ENCODE results near the gene HNRNPF. TPM values are rescaled to one million over a fixed set of nuclear protein-coding genes. Genes with fewer than 3 reads are reported as not detected.
A peak's percentile ranks its signal among the peaks of the same experiment; 100 is the strongest.
"Not testable (repeated sequence)": the region's sequence is repeated elsewhere in the genome, so short reads cannot be mapped to it uniquely, and the experiment has no call there.

HNRNPF gene
- polyA plus RNA-seq (164 to 238 TPM (median 230 TPM) in 3 replicates), polyA minus RNA-seq (160 to 224 TPM (median 169 TPM) in 3 replicates)
- 149 TPM for polyA plus RNA-seq (2011; ENCODE audit: low read depth)
- 154 and 156 TPM in 2 replicates for polyA plus RNA-seq (2011; cell fraction: cytosol; rRNA removed)
- 171 and 186 TPM in 2 replicates for polyA plus RNA-seq (2011; cell fraction: nucleus; rRNA removed)
- polyA plus RNA-seq (2012; ENCODE audit: low replicate concordance), result 128 and 184 TPM in 2 replicates
- 138 TPM for polyA minus RNA-seq (2011; cell fraction: cytosol; rRNA and poly(A)+ RNA removed)
- 79.5 and 115 TPM in 2 replicates for polyA minus RNA-seq (2011; cell fraction: nucleus; rRNA and poly(A)+ RNA removed)

DNA sequence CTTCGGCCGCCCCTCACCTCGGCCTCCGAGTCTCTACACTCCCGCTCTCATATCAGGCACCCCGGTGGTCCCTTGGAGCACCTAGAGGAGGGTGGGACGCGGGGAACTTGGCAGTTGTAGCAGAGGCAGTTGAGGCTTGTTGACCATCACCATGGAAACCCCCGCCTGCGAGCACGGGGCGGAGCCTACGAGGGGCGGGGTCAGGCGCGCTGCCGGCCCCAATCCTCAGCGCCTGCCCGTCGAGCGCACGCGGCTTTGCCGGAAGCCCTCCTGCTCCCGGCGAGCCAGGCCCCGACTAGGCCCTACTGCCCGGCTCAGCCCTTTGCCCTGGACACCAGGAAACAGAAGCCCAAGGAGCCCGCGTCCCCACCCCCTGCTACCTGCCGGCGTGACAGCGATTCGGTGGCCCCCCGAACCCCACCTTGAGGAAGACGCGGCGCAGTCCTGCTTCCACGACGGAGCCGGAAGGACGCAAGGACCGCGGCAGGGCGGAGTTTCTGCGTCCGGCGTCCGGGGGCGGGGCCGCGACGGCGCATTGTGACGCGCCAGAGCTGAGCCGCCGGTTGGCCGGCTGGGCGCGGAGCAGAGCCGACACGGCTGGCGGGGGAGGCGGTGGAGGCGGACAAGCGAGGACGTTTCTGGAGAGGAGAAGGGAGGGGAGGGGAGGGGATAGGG, at the start of gene HNRNPF:
TSS of gene HNRNPF (minus strand) at position 477 of the 675 bp plus-strand sequence. CDS start 21,302 bp downstream, outside the sequence.
- H3K27me3 ChIP-seq (ENCODE audit: control insufficient read depth, extremely low read depth, insufficient read depth, low read length), result no peaks in the 10 kb centered on the region
- peaks cover 48% of the 10 kb centered on the region for H3K79me2 ChIP-seq (ENCODE audit: control insufficient read depth, insufficient read depth, low read length)
- no peak for FAIRE-seq
- H3K36me3 ChIP-seq (ENCODE audit: control insufficient read depth in 2 of 2, extremely low read depth in 1 of 2, insufficient read depth in 2 of 2, low read length in 2 of 2), result peaks cover 0 to 1% of the 10 kb centered on the region in 2 experiments
- H3K4me3 ChIP-seq (ENCODE audit: control insufficient read depth in 2 of 3, extremely low read depth in 1 of 3, insufficient read depth in 2 of 3, low read depth in 1 of 3, low read length in 3 of 3), result peak within 1 kb of the TSS; percentile 77 to 89 (median 83)
- H3K27ac ChIP-seq (ENCODE audit: control insufficient read depth, insufficient read depth, low read length), result peak within 1 kb of the TSS; percentile 97
- dilution Hi-C loops (cut with MboI; ENCODE audit: extremely low pct_ligation_motif_present, low sequenced_read_pairs), result no loop called here
- H3K9me3 ChIP-seq (ENCODE audit: control insufficient read depth, low read depth, low read length), result no peaks in the 10 kb centered on the region
- peaks cover 23% of the 10 kb centered on the region for H3K4me1 ChIP-seq (ENCODE audit: control insufficient read depth, extremely low read depth, insufficient read depth, low read length)
- TF ChIP-seq EZH2 (IDR thresholded peaks at IDR 0.05; ENCODE audit: low read length) (no peak), CTCF (optimal IDR thresholded peaks at IDR 0.05 in 1 of 3, IDR thresholded peaks at IDR 0.05 in 1 of 3, conservative IDR thresholded peaks at IDR 0.05 in 1 of 3; ENCODE audit: extremely low read depth in 1 of 3, insufficient read depth in 2 of 3, low read length in 3 of 3) (no peak)
- peak within 1 kb of the TSS; percentile 87 for H2AFZ ChIP-seq (ENCODE audit: control insufficient read depth, low read length)
- H3K9me1 ChIP-seq (ENCODE audit: control insufficient read depth, extremely low read depth, insufficient read depth, low read length), result no peaks in the 10 kb centered on the region
- DNase-seq (ENCODE audit: low read depth, low spot score), result peak; percentile 71
- peaks cover 15% of the 10 kb centered on the region for H4K20me1 ChIP-seq (ENCODE audit: control insufficient read depth, extremely low read depth, insufficient read depth, low read length)
- H3K9ac ChIP-seq (ENCODE audit: control insufficient read depth, extremely low read depth, insufficient read depth, low read length), result peak within 1 kb of the TSS; percentile 93
- H3K4me2 ChIP-seq (ENCODE audit: control insufficient read depth, extremely low read depth, insufficient read depth, low read depth, low read length), result peak within 1 kb of the TSS; percentile 99

DNA sequence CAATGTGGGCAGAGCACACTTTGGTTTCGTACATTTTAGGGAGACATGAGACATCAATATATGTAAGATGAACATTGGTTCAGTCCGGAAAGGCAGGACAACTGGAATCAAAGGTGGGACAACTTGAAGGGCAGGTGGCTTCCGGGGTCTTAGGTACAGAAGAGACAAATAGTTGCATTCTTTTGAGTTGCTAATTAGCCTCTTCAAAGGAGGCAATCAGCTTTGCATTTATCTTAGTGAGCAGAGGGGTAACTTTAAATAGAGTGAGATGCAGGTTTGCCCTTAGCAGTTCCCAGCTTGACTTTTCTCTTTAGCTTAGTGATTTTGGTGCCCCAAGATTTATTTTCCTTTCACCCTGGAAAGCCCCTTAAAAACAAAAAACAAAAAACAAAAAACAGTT, 49.2 kb upstream of the HNRNPF start:
- dilution Hi-C loops (cut with MboI; ENCODE audit: extremely low pct_ligation_motif_present, low sequenced_read_pairs), result no loop called here
- no peak for FAIRE-seq
- Histone ChIP-seq H3K9me3 (ENCODE audit: control insufficient read depth, low read depth, low read length) (no peaks in the 10 kb centered on the region), H3K27ac (ENCODE audit: control insufficient read depth, insufficient read depth, low read length) (no peak overlapping the region), H3K9ac (ENCODE audit: control insufficient read depth, extremely low read depth, insufficient read depth, low read length) (no peak overlapping the region), H3K4me1 (ENCODE audit: control insufficient read depth, extremely low read depth, insufficient read depth, low read length) (peaks cover 29% of the 10 kb centered on the region), H3K36me3 (ENCODE audit: control insufficient read depth in 2 of 2, extremely low read depth in 1 of 2, insufficient read depth in 2 of 2, low read length in 2 of 2) (no peaks in the 10 kb centered on the region), H4K20me1 (ENCODE audit: control insufficient read depth, extremely low read depth, insufficient read depth, low read length) (no peaks in the 10 kb centered on the region), H3K79me2 (ENCODE audit: control insufficient read depth, insufficient read depth, low read length) (no peaks in the 10 kb centered on the region), H2AFZ (ENCODE audit: control insufficient read depth, low read length) (no peak overlapping the region), H3K4me2 (ENCODE audit: control insufficient read depth, extremely low read depth, insufficient read depth, low read depth, low read length) (no peak overlapping the region), H3K9me1 (ENCODE audit: control insufficient read depth, extremely low read depth, insufficient read depth, low read length) (no peaks in the 10 kb centered on the region), H3K27me3 (ENCODE audit: control insufficient read depth, extremely low read depth, insufficient read depth, low read length) (no peaks in the 10 kb centered on the region), H3K4me3 (ENCODE audit: control insufficient read depth in 2 of 3, extremely low read depth in 1 of 3, insufficient read depth in 2 of 3, low read depth in 1 of 3, low read length in 3 of 3) (no peak overlapping the region)
- DNase-seq (ENCODE audit: low read depth, low spot score), result no peak
- no peak for TF ChIP-seq EZH2 (IDR thresholded peaks at IDR 0.05; ENCODE audit: low read length)
- TF ChIP-seq CTCF (optimal IDR thresholded peaks at IDR 0.05 in 1 of 3, IDR thresholded peaks at IDR 0.05 in 1 of 3, conservative IDR thresholded peaks at IDR 0.05 in 1 of 3; ENCODE audit: extremely low read depth in 1 of 3, insufficient read depth in 2 of 3, low read length in 3 of 3), result no peak

DNA sequence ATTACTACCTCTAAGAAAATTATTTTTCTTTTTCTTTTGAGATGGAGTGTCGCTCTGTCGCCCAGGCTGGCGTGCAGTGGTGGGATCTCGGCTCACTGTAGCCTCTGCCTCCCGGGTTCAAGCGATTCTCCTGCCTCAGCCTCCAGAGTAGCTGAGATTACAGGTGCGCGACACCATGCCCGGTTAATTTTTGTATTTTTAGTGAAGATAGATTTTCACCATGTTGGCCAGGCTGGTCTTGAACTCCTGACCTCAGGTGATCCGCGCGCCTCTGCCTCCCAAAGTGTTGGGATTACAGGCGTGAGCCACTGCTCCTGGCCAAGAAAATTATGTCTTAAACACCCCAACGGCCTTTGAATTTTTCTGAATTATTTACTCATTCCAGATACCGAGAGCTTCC, 47.6 kb upstream of the HNRNPF start:
- H3K27me3 ChIP-seq (ENCODE audit: control insufficient read depth, extremely low read depth, insufficient read depth, low read length); DNase-seq (ENCODE audit: low read depth, low spot score); H3K79me2 ChIP-seq (ENCODE audit: control insufficient read depth, insufficient read depth, low read length); H3K9ac ChIP-seq (ENCODE audit: control insufficient read depth, extremely low read depth, insufficient read depth, low read length); H2AFZ ChIP-seq (ENCODE audit: control insufficient read depth, low read length); H3K36me3 ChIP-seq (ENCODE audit: control insufficient read depth in 2 of 2, extremely low read depth in 1 of 2, insufficient read depth in 2 of 2, low read length in 2 of 2); FAIRE-seq; H3K9me1 ChIP-seq (ENCODE audit: control insufficient read depth, extremely low read depth, insufficient read depth, low read length); H3K9me3 ChIP-seq (ENCODE audit: control insufficient read depth, low read depth, low read length); dilution Hi-C loops (cut with MboI; ENCODE audit: extremely low pct_ligation_motif_present, low sequenced_read_pairs); H4K20me1 ChIP-seq (ENCODE audit: control insufficient read depth, extremely low read depth, insufficient read depth, low read length): not testable (repeated sequence)
- Histone ChIP-seq H3K4me3 (ENCODE audit: control insufficient read depth in 2 of 3, extremely low read depth in 1 of 3, insufficient read depth in 2 of 3, low read depth in 1 of 3, low read length in 3 of 3) (peak overlapping the region in 1 of 3 experiments; percentile 81), H3K27ac (ENCODE audit: control insufficient read depth, insufficient read depth, low read length) (peak overlapping the region; percentile 79), H3K4me1 (ENCODE audit: control insufficient read depth, extremely low read depth, insufficient read depth, low read length) (peaks cover 43% of the 10 kb centered on the region), H3K4me2 (ENCODE audit: control insufficient read depth, extremely low read depth, insufficient read depth, low read depth, low read length) (peak overlapping the region; percentile 91)

Data from keratinocyte (primary cell).